Small intestine (tissue), 7 donors: ENCODE data around the gene PDE8B. TPM values are rescaled to one million over a fixed set of nuclear protein-coding genes. Genes with fewer than 3 reads are reported as not detected.

Experiments
- DNase-seq, 2 donors: peaks; one replicate each; pipeline versions ENCODE4 v3.0.0 to v3.0.0-alpha.2; 2013
- FAIRE-seq: peaks from 2 replicates; lab custom pipeline; 2012; peaks lifted over from hg19 to GRCh38; lab: Jason Lieb, UNC
- H3K27ac ChIP-seq, 3 donors: one replicate each; pipeline ENCODE4 v1.5.1; 2013; ENCODE audit warnings: low read length in 2 of 3, mild to moderate bottlenecking in 2 of 3, control low read depth in 1 of 3, inconsistent platforms in 1 of 3, low read depth in 1 of 3, moderate library complexity in 1 of 3
- H3K27me3 ChIP-seq, 3 donors: one replicate each; pipeline ENCODE4 v1.6.1; 2013; ENCODE audit warnings: low read length in 3 of 3, inconsistent platforms in 1 of 3; ENCODE audit not compliant: control insufficient read depth in 3 of 3, insufficient read depth in 3 of 3
- H3K36me3 ChIP-seq, 3 donors: one replicate each; pipeline ENCODE4 v1.6.1; 2013; ENCODE audit warnings: low read length in 3 of 3, inconsistent platforms in 1 of 3, low read depth in 1 of 3, mild to moderate bottlenecking in 1 of 3, moderate library complexity in 1 of 3; ENCODE audit not compliant: control insufficient read depth in 3 of 3, insufficient read depth in 2 of 3
- H3K4me1 ChIP-seq, 3 donors: one replicate each; pipeline ENCODE4 v1.6.1; 2013; ENCODE audit warnings: low read length in 2 of 3, inconsistent platforms in 1 of 3, low read depth in 1 of 3, mild to moderate bottlenecking in 1 of 3, moderate library complexity in 1 of 3; ENCODE audit not compliant: control insufficient read depth in 3 of 3, insufficient read depth in 2 of 3
- H3K4me3 ChIP-seq, 3 donors: one replicate each; pipeline ENCODE4 v1.5.1; 2013; ENCODE audit warnings: low read length in 3 of 3, control low read depth in 1 of 3, inconsistent platforms in 1 of 3, low read depth in 1 of 3, mild to moderate bottlenecking in 1 of 3, moderate library complexity in 1 of 3
- H3K9me3 ChIP-seq, 2 donors: one replicate each; pipeline ENCODE4 v1.6.1; 2013; ENCODE audit warnings: low read depth in 1 of 2, low read length in 1 of 2; ENCODE audit not compliant: control insufficient read depth in 2 of 2, insufficient read depth in 1 of 2
- WGBS, 3 donors: extraction: QIAGEN DNeasy Blood & Tissue Kit; methylation state at CpG; one replicate each; pipeline ENCODE4 v1.1.7; 2013; 5-methylcytosine and 5-hydroxymethylcytosine counted together
- polyA plus RNA-seq, 4 donors: library from polyadenylated mRNA; stranded (reverse) in 3 of 4; unstranded in 1 of 4; fragments of 200-250 nt in 3 of 4; fragments of 120-200 nt in 1 of 4; gene quantifications; one replicate each; pipeline versions ENCODE4 v1.2.1 to v1.2.3, GENCODE V29; 2013
- donor health status: healthy with polysubstance abuse.
- donor health status: control.
- donor health status: control.
- donor health status: Bipolar disorder and iron deficiency.
- donor health status: healthy.

The PDE8B gene
- polyA plus RNA-seq, 4 donors: 0.22 to 1.5 (median 0.99) TPM

DNA sequence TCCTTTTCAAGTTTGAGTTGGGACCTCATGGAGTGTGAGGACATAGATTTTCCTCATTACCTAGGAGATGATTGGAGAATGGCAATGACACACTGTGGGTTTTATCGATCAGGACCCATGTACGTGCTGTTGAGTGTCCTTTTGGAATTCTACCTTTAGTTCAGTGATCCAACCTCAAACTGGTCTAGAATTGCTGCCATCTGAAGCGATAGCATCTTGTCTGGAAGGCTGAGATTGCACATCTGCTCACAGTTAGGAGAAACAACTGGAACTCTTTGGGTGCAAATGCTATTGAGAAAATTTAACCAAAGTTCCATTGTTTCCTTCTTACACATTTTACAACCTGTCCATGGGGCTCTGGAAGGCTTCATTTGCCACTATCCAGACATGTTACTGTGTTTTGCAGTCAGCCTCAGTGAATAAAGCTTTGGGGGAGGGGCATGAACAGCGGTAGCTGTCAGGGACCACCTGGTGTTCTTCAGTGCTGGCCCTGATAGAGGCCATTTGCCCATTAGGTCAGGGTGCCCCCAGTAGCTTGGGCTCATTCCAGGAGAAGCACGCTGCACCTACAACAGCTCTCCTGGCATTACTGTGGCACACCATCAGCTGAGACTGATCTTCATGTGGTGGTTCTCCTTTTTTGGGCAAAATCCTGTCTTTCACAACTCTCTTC, 123.1 kb downstream of the PDE8B start:
- DNase-seq (no peak), FAIRE-seq (no peak)
- WGBS, 3 donors: 84 to 94% (median 86%) methylated on average over 5 of the region's 5 CpGs
- H3K4me3 ChIP-seq: no peak overlapping the region
- peaks cover 0 to 2% (median 0%) of the 10 kb centered on the region in 3 donors for H3K27me3 ChIP-seq
- no peaks in the 10 kb centered on the region for H3K9me3 ChIP-seq
- no peak overlapping the region for H3K27ac ChIP-seq
- H3K36me3 ChIP-seq: no peaks in the 10 kb centered on the region
- no peaks in the 10 kb centered on the region for H3K4me1 ChIP-seq

DNA sequence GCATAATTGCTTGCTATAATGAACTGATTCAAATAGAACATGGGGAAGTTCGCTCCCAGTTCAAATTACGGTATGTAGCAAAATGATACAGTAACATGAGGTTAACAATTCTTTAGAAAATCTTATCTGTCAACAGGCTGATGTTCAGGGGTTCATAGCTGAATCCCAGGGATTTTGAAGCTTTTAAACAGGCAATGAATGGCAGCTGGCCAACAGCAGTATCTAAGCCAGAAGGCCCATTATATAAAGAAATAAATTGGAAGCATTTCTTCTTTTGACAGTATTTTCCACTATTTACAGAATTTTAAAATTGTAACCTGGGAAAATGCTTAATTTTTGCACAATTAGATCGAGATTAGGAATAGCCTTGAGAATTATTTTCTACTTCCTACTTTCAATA, 126.8 kb downstream of the PDE8B start:
- Histone ChIP-seq H3K36me3 (no peaks in the 10 kb centered on the region), H3K27me3 (no peaks in the 10 kb centered on the region), H3K4me1 (no peaks in the 10 kb centered on the region), H3K4me3 (no peak overlapping the region), H3K27ac (no peak overlapping the region), H3K9me3 (no peaks in the 10 kb centered on the region)
- DNase-seq (no peak), FAIRE-seq (no peak)
- WGBS, 3 donors: 81 to 91% (median 83%) methylated on average over 3 of the region's 3 CpGs

- Histone ChIP-seq H3K27me3 (no peaks in the 10 kb centered on the region), H3K36me3 (no peaks in the 10 kb centered on the region), H3K4me1 (no peaks in the 10 kb centered on the region), H3K9me3 (no peaks in the 10 kb centered on the region), H3K4me3 (no peak overlapping the region), H3K27ac (no peak overlapping the region)
- DNase-seq (peak in 1 of 2 donors; percentile 6), FAIRE-seq (no peak)
- WGBS, 3 donors: 60 to 84% (median 84%) methylated on average over 4 of the region's 4 CpGs
These were observed 127.2 kb downstream of the PDE8B start for GRCh38 chr5:77337686-77338085.

GRCh38 chr5:77339337-77339890, 128.9 kb downstream of the PDE8B start:
- no peak for DNase-seq
- Histone ChIP-seq H3K4me3 (no peak overlapping the region), H3K4me1 (no peaks in the 10 kb centered on the region), H3K27ac (no peak overlapping the region), H3K27me3 (no peaks in the 10 kb centered on the region), H3K36me3 (no peaks in the 10 kb centered on the region), H3K9me3 (no peaks in the 10 kb centered on the region)
- 78 to 86% (median 85%) methylated on average over 4 of the region's 4 CpGs for WGBS, 3 donors
- no peak for FAIRE-seq

DNA sequence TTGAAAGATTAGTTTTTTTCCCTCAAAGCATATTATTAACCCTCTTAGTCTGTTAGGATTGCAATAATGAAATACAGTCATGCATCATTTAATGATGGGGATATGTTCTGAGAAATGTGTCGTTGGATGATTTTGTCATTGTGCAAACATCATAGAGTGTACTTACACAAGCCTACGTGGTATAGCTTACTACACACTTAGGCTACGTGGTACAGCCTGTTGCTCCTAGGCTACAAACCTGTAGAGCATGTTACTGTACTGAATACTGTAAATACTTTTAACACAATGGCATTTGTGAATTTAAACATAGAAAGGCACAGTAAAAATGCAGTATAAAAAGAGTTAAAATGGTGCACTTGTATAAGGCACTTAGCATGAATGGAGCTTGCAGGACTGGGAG, 132.7 kb downstream of the PDE8B start:
- no peak overlapping the region for H3K4me3 ChIP-seq
- 83 to 86% (median 86%) methylated on average over 3 of the region's 3 CpGs for WGBS, 3 donors
- DNase-seq: no peak
- no peaks in the 10 kb centered on the region for H3K9me3 ChIP-seq
- no peaks in the 10 kb centered on the region for H3K4me1 ChIP-seq
- H3K36me3 ChIP-seq: no peaks in the 10 kb centered on the region
- H3K27ac ChIP-seq: no peak overlapping the region
- H3K27me3 ChIP-seq: no peaks in the 10 kb centered on the region
- no peak for FAIRE-seq

GRCh38 chr5:77347435-77348098, 137.1 kb downstream of the PDE8B start:
- Histone ChIP-seq H3K4me3 (no peak overlapping the region), H3K27me3 (peaks cover 0 to 2% (median 0%) of the 10 kb centered on the region in 3 donors), H3K27ac (no peak overlapping the region), H3K4me1 (no peaks in the 10 kb centered on the region), H3K9me3 (no peaks in the 10 kb centered on the region), H3K36me3 (no peaks in the 10 kb centered on the region)
- DNase-seq (no peak), FAIRE-seq (no peak)
- WGBS, 3 donors: 75 to 81% (median 77%) methylated on average over 5 of the region's 5 CpGs

GRCh38 chr5:77353251-77353650, 142.8 kb downstream of the PDE8B start:
- FAIRE-seq: no peak
- WGBS, 3 donors: 87 to 94% (median 91%) methylated on average over 4 of the region's 4 CpGs
- no peak overlapping the region for H3K27ac ChIP-seq

DNA sequence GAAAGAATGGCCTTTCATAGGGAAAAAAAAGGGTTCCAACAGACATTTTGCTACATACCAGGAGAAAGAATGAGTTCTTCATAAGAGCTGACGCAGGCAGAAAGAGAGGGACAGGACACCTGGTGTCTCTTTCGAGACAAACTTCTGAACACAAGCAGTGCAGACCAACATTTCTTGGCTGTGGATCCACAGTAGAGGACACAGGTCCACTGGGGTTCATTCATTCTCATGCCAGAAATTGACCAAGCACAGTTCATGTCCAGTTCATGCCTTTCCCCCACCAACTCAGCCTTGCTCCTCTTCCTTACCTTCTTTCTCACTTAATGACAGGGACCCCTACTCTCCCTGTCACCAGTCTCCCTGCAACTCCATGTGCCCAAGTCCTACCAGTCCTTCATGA, 144.0 kb downstream of the PDE8B start:
- Histone ChIP-seq H3K27me3 (no peaks in the 10 kb centered on the region), H3K4me1 (no peaks in the 10 kb centered on the region), H3K27ac (no peak overlapping the region), H3K36me3 (no peaks in the 10 kb centered on the region), H3K4me3 (no peak overlapping the region), H3K9me3 (no peaks in the 10 kb centered on the region)
- 94 to 100% (median 95%) methylated on average over 2 of the region's 2 CpGs for WGBS, 3 donors
- DNase-seq (no peak), FAIRE-seq (no peak)

More at GRCh38 chr5:77353251-77353650, 142.8 kb downstream of the PDE8B start:
- H3K4me3 ChIP-seq: no peak overlapping the region
- no peaks in the 10 kb centered on the region for H3K9me3 ChIP-seq
- no peaks in the 10 kb centered on the region for H3K36me3 ChIP-seq
- H3K4me1 ChIP-seq: no peaks in the 10 kb centered on the region
- H3K27me3 ChIP-seq: peaks cover 0 to 2% (median 0%) of the 10 kb centered on the region in 3 donors
- DNase-seq: no peak
